ENCODE results near the gene ZFP37. TPM values are rescaled to one million over a fixed set of nuclear protein-coding genes. Genes with fewer than 3 reads are reported as not detected.
A peak's percentile ranks its signal among the peaks of the same experiment; 100 is the strongest.
"Not testable (repeated sequence)": the region's sequence is repeated elsewhere in the genome, so short reads cannot be mapped to it uniquely, and the experiment has no call there.

ZFP37 gene
- 1 to 10 TPM; 1.5 to 1.6 TPM for total RNA-seq

- no peak within 1 kb of the TSS for H3K27ac Mint-ChIP-seq
- no peaks in the 10 kb centered on the region for H3K4me1 Mint-ChIP-seq (ENCODE audit: low read depth)
- H3K36me3 Mint-ChIP-seq (ENCODE audit: low read depth), result peaks cover 7% of the 10 kb centered on the region
- no peak within 1 kb of the TSS for H3K4me3 Mint-ChIP-seq
- peak; percentile 81 for DNase-seq
- intact Hi-C loops (cut with micrococcal nuclease), result no loop called here
- H3K27me3 Mint-ChIP-seq (ENCODE audit: low read depth), result peaks cover 11% of the 10 kb centered on the region
- H3K9me3 Mint-ChIP-seq, result peaks cover 8% of the 10 kb centered on the region
- CTCF ChIA-PET, result no interaction called here
These were observed at the start of gene ZFP37 for GRCh38 chr9:113056191-113057106. Gene ZFP37 (minus strand): TSS chr9:113056724. CDS start chr9:113056688, 36 bp downstream.

- H3K9me3 Mint-ChIP-seq; DNase-seq; H3K4me1 Mint-ChIP-seq (ENCODE audit: low read depth); H3K27ac Mint-ChIP-seq; CTCF ChIA-PET; H3K4me3 Mint-ChIP-seq; intact Hi-C loops (cut with micrococcal nuclease); H3K27me3 Mint-ChIP-seq (ENCODE audit: low read depth); H3K36me3 Mint-ChIP-seq (ENCODE audit: low read depth): not testable (repeated sequence)
These were observed 48.8 kb upstream of the ZFP37 start for GRCh38 chr9:113105345-113105744.

GRCh38 chr9:113095561-113095960 lies 39.0 kb upstream of the ZFP37 start:
- no peak overlapping the region for H3K4me3 Mint-ChIP-seq
- no peak overlapping the region for H3K27ac Mint-ChIP-seq
- no peaks in the 10 kb centered on the region for H3K4me1 Mint-ChIP-seq (ENCODE audit: low read depth)
- H3K36me3 Mint-ChIP-seq (ENCODE audit: low read depth), result no peaks in the 10 kb centered on the region
- intact Hi-C loops (cut with micrococcal nuclease), result no loop called here
- DNase-seq, result no peak
- CTCF ChIA-PET, result no interaction called here
- peaks cover 33% of the 10 kb centered on the region for H3K27me3 Mint-ChIP-seq (ENCODE audit: low read depth)
- H3K9me3 Mint-ChIP-seq, result no peaks in the 10 kb centered on the region

GRCh38 chr9:113089924-113090323 lies 33.4 kb upstream of the ZFP37 start:
- H3K27ac Mint-ChIP-seq; H3K4me3 Mint-ChIP-seq; intact Hi-C loops (cut with micrococcal nuclease): not testable (repeated sequence)

GRCh38 chr9:113089143-113089505 lies 32.6 kb upstream of the ZFP37 start:
- intact Hi-C loops (cut with micrococcal nuclease); H3K27ac Mint-ChIP-seq; CTCF ChIA-PET; H3K9me3 Mint-ChIP-seq; DNase-seq; H3K36me3 Mint-ChIP-seq (ENCODE audit: low read depth); H3K4me3 Mint-ChIP-seq; H3K4me1 Mint-ChIP-seq (ENCODE audit: low read depth): not testable (repeated sequence)
- peaks cover 26% of the 10 kb centered on the region for H3K27me3 Mint-ChIP-seq (ENCODE audit: low read depth)

More at GRCh38 chr9:113089924-113090323, 33.4 kb upstream of the ZFP37 start:
- DNase-seq; H3K36me3 Mint-ChIP-seq (ENCODE audit: low read depth); H3K4me1 Mint-ChIP-seq (ENCODE audit: low read depth); H3K9me3 Mint-ChIP-seq; CTCF ChIA-PET: not testable (repeated sequence)
- H3K27me3 Mint-ChIP-seq (ENCODE audit: low read depth), result peaks cover 29% of the 10 kb centered on the region

GRCh38 chr9:113088456-113089142 lies 32.1 kb upstream of the ZFP37 start:
- DNase-seq; H3K4me3 Mint-ChIP-seq; H3K4me1 Mint-ChIP-seq (ENCODE audit: low read depth); CTCF ChIA-PET; H3K27ac Mint-ChIP-seq; H3K9me3 Mint-ChIP-seq; intact Hi-C loops (cut with micrococcal nuclease); H3K36me3 Mint-ChIP-seq (ENCODE audit: low read depth): not testable (repeated sequence)
- peaks cover 26% of the 10 kb centered on the region for H3K27me3 Mint-ChIP-seq (ENCODE audit: low read depth)

- H3K9me3 Mint-ChIP-seq; H3K36me3 Mint-ChIP-seq (ENCODE audit: low read depth); H3K27ac Mint-ChIP-seq; H3K4me1 Mint-ChIP-seq (ENCODE audit: low read depth); H3K4me3 Mint-ChIP-seq; CTCF ChIA-PET; intact Hi-C loops (cut with micrococcal nuclease): not testable (repeated sequence)
- peak; percentile 14 for DNase-seq
- H3K27me3 Mint-ChIP-seq (ENCODE audit: low read depth), result peaks cover 11% of the 10 kb centered on the region
These were observed 6.4 kb upstream of the ZFP37 start for GRCh38 chr9:113062932-113063310.

- H3K27ac Mint-ChIP-seq; intact Hi-C loops (cut with micrococcal nuclease); CTCF ChIA-PET; H3K4me1 Mint-ChIP-seq (ENCODE audit: low read depth); H3K4me3 Mint-ChIP-seq; DNase-seq; H3K36me3 Mint-ChIP-seq (ENCODE audit: low read depth); H3K9me3 Mint-ChIP-seq: not testable (repeated sequence)
- peaks cover 11% of the 10 kb centered on the region for H3K27me3 Mint-ChIP-seq (ENCODE audit: low read depth)
These were observed 5.9 kb upstream of the ZFP37 start for GRCh38 chr9:113062256-113062931.

GRCh38 chr9:113061072-113061850 lies 4.7 kb upstream of the ZFP37 start:
- peak; percentile 5 for DNase-seq
- H3K36me3 Mint-ChIP-seq (ENCODE audit: low read depth); intact Hi-C loops (cut with micrococcal nuclease); H3K9me3 Mint-ChIP-seq; CTCF ChIA-PET; H3K27ac Mint-ChIP-seq; H3K4me3 Mint-ChIP-seq; H3K4me1 Mint-ChIP-seq (ENCODE audit: low read depth): not testable (repeated sequence)
- peaks cover 11% of the 10 kb centered on the region for H3K27me3 Mint-ChIP-seq (ENCODE audit: low read depth)

GRCh38 chr9:113059581-113060284 lies 3.2 kb upstream of the ZFP37 start:
- H3K4me3 Mint-ChIP-seq; H3K27ac Mint-ChIP-seq; H3K36me3 Mint-ChIP-seq (ENCODE audit: low read depth); H3K9me3 Mint-ChIP-seq; H3K4me1 Mint-ChIP-seq (ENCODE audit: low read depth); CTCF ChIA-PET; intact Hi-C loops (cut with micrococcal nuclease): not testable (repeated sequence)
- DNase-seq, result peak; percentile 17
- peaks cover 11% of the 10 kb centered on the region for H3K27me3 Mint-ChIP-seq (ENCODE audit: low read depth)

- Mint-ChIP-seq H3K4me1 (ENCODE audit: low read depth) (no peaks in the 10 kb centered on the region), H3K4me3 (no peak overlapping the region), H3K27ac (no peak overlapping the region), H3K36me3 (ENCODE audit: low read depth) (peaks cover 7% of the 10 kb centered on the region), H3K9me3 (peaks cover 8% of the 10 kb centered on the region), H3K27me3 (ENCODE audit: low read depth) (peaks cover 11% of the 10 kb centered on the region)
- no peak for DNase-seq
- intact Hi-C loops (cut with micrococcal nuclease), result no loop called here
- CTCF ChIA-PET, result no interaction called here
These were observed 669 bp upstream of the ZFP37 start for GRCh38 chr9:113057193-113057592.
